SU-DHL-6 (cell line): Measurements from ENCODE around the gene HERC4.

Experiments used
- CTCF ChIP-seq: fragments of 200-600 bp; sonication (generic); IDR thresholded peaks from one replicate; pipeline ENCODE4 v1.5.1; 2017; ENCODE audit warnings: antibody characterized with exemption, mild to moderate bottlenecking, low read length, moderate library complexity; ENCODE audit not compliant: insufficient read depth, poor library complexity, severe bottlenecking
- EZH2phosphoT487 ChIP-seq: fragments of 200-600 bp; sonication (generic), shearing (Covaris generic); conservative IDR thresholded peaks from 2 replicates; pipeline ENCODE4 v1.6.1; 2018; ENCODE audit warnings: mild to moderate bottlenecking, antibody characterized with exemption, low read length, moderate library complexity, mixed read lengths

GRCh38 chr10:67955614-67956013 is 119.5 kb downstream of the HERC4 start:
- TF ChIP-seq CTCF (no peak), EZH2phosphoT487 (no peak)
